ENCODE results near the gene NUDT4. TPM values are rescaled to one million over a fixed set of nuclear protein-coding genes. Genes with fewer than 3 reads are reported as not detected.
"Not testable (repeated sequence)": the region's sequence is repeated elsewhere in the genome, so short reads cannot be mapped to it uniquely, and the experiment has no call there.

Gene NUDT4
- total RNA-seq, 1 experiment from 2014 or later = 21.0 TPM

GRCh38 chr12:93381161-93381975, 3.6 kb downstream of the NUDT4 start:
- H3K27me3 ChIP-seq (ENCODE audit: low read length) = no peaks in the 10 kb centered on the region
- no peak overlapping the region for H3K4me2 ChIP-seq (ENCODE audit: low read depth, low read length, poor library complexity, severe bottlenecking)
- no peaks in the 10 kb centered on the region for H3K9me3 ChIP-seq (ENCODE audit: low read length)
- peaks cover 19% of the 10 kb centered on the region for H4K20me1 ChIP-seq (ENCODE audit: insufficient read depth, low read depth, low read length)
- DNase-seq = no peak
- no peak overlapping the region for H3K4me3 ChIP-seq (ENCODE audit: low read length)
- peaks cover 25% of the 10 kb centered on the region for H3K4me1 ChIP-seq (ENCODE audit: low read length)
- H3K27ac ChIP-seq (ENCODE audit: low read length) = no peak overlapping the region
- H2AFZ ChIP-seq (ENCODE audit: low read length) = no peak overlapping the region
- H3K9me2 ChIP-seq (replicated peaks; ENCODE audit: insufficient read depth, low read length) = no peaks in the 10 kb centered on the region
- H3K79me2 ChIP-seq (ENCODE audit: low read length) = peaks cover 9% of the 10 kb centered on the region; the same call in 1 of the 2 replicates
- H3K36me3 ChIP-seq (ENCODE audit: insufficient read depth, low read length) = no peaks in the 10 kb centered on the region
- no peak overlapping the region for H3K9ac ChIP-seq (ENCODE audit: low read length)

- not testable (repeated sequence) for H3K4me2 ChIP-seq (ENCODE audit: low read depth, low read length, poor library complexity, severe bottlenecking); H3K9ac ChIP-seq (ENCODE audit: low read length); H3K36me3 ChIP-seq (ENCODE audit: insufficient read depth, low read length); H3K9me3 ChIP-seq (ENCODE audit: low read length); H3K4me3 ChIP-seq (ENCODE audit: low read length); DNase-seq; H3K27me3 ChIP-seq (ENCODE audit: low read length); H3K27ac ChIP-seq (ENCODE audit: low read length); H2AFZ ChIP-seq (ENCODE audit: low read length); H3K9me2 ChIP-seq (replicated peaks; ENCODE audit: insufficient read depth, low read length); H3K79me2 ChIP-seq (ENCODE audit: low read length)
- peaks cover 20% of the 10 kb centered on the region for H4K20me1 ChIP-seq (ENCODE audit: insufficient read depth, low read depth, low read length)
- peaks cover 25% of the 10 kb centered on the region for H3K4me1 ChIP-seq (ENCODE audit: low read length)
These were observed 4.3 kb downstream of the NUDT4 start for GRCh38 chr12:93381976-93382437.

DNA sequence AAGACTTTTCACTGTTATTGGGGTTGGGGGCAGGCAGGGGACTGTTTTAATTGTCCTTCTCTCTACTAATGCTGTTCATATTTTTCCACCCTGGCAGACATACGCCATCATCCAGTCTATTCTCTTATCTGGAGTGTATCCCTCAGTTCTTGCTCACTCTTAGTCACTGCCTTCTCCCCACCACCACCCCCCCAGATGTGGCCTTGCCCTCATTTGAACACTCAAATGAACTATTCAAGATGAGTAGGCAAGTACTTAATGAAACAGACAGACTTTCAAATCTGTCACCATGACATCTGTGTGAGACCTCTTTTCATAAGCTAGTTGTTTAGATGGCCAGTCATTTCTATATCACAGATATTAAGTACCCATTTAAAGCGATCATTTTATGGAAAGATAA, 10.1 kb downstream of the NUDT4 start:
- Histone ChIP-seq H3K9ac (ENCODE audit: low read length) (no peak overlapping the region), H3K27me3 (ENCODE audit: low read length) (no peaks in the 10 kb centered on the region), H3K9me3 (ENCODE audit: low read length) (no peaks in the 10 kb centered on the region), H3K4me1 (ENCODE audit: low read length) (peaks cover 5% of the 10 kb centered on the region), H3K4me3 (ENCODE audit: low read length) (no peak overlapping the region), H3K36me3 (ENCODE audit: insufficient read depth, low read length) (no peaks in the 10 kb centered on the region), H3K27ac (ENCODE audit: low read length) (no peak overlapping the region), H2AFZ (ENCODE audit: low read length) (no peak overlapping the region), H3K79me2 (ENCODE audit: low read length) (peaks cover 5% of the 10 kb centered on the region; the same call in 1 of the 2 replicates), H3K9me2 (replicated peaks; ENCODE audit: insufficient read depth, low read length) (no peaks in the 10 kb centered on the region), H3K4me2 (ENCODE audit: low read depth, low read length, poor library complexity, severe bottlenecking) (no peak overlapping the region), H4K20me1 (ENCODE audit: insufficient read depth, low read depth, low read length) (peaks cover 29% of the 10 kb centered on the region)
- no peak for DNase-seq

GRCh38 chr12:93390031-93390430, 12.3 kb downstream of the NUDT4 start:
- peaks cover 14% of the 10 kb centered on the region for H3K4me1 ChIP-seq (ENCODE audit: low read length)

GRCh38 chr12:93390549-93391297, 13.0 kb downstream of the NUDT4 start:
- peaks cover 4% of the 10 kb centered on the region for H3K79me2 ChIP-seq (ENCODE audit: low read length)
- no peak overlapping the region for H2AFZ ChIP-seq (ENCODE audit: low read length)
- H3K9me3 ChIP-seq (ENCODE audit: low read length) = no peaks in the 10 kb centered on the region
- H3K36me3 ChIP-seq (ENCODE audit: insufficient read depth, low read length) = no peaks in the 10 kb centered on the region
- no peaks in the 10 kb centered on the region for H3K9me2 ChIP-seq (replicated peaks; ENCODE audit: insufficient read depth, low read length)
- H3K27me3 ChIP-seq (ENCODE audit: low read length) = no peaks in the 10 kb centered on the region
- DNase-seq = no peak
- H3K4me2 ChIP-seq (ENCODE audit: low read depth, low read length, poor library complexity, severe bottlenecking) = no peak overlapping the region
- no peak overlapping the region for H3K27ac ChIP-seq (ENCODE audit: low read length)
- H3K9ac ChIP-seq (ENCODE audit: low read length) = no peak overlapping the region
- peaks cover 20% of the 10 kb centered on the region; the same call in 1 of the 2 replicates for H4K20me1 ChIP-seq (ENCODE audit: insufficient read depth, low read depth, low read length)
- H3K4me3 ChIP-seq (ENCODE audit: low read length) = no peak overlapping the region
- peaks cover 14% of the 10 kb centered on the region for H3K4me1 ChIP-seq (ENCODE audit: low read length)

More at GRCh38 chr12:93390031-93390430, 12.3 kb downstream of the NUDT4 start:
- Histone ChIP-seq H3K9me3 (ENCODE audit: low read length) (no peaks in the 10 kb centered on the region), H3K4me2 (ENCODE audit: low read depth, low read length, poor library complexity, severe bottlenecking) (no peak overlapping the region), H3K9ac (ENCODE audit: low read length) (no peak overlapping the region), H3K79me2 (ENCODE audit: low read length) (peaks cover 8% of the 10 kb centered on the region), H3K9me2 (replicated peaks; ENCODE audit: insufficient read depth, low read length) (no peaks in the 10 kb centered on the region), H3K36me3 (ENCODE audit: insufficient read depth, low read length) (no peaks in the 10 kb centered on the region), H4K20me1 (ENCODE audit: insufficient read depth, low read depth, low read length) (peaks cover 26% of the 10 kb centered on the region), H3K27me3 (ENCODE audit: low read length) (no peaks in the 10 kb centered on the region), H3K4me3 (ENCODE audit: low read length) (no peak overlapping the region), H2AFZ (ENCODE audit: low read length) (no peak overlapping the region), H3K27ac (ENCODE audit: low read length) (no peak overlapping the region)
- no peak for DNase-seq

GRCh38 chr12:93393425-93393824, 15.7 kb downstream of the NUDT4 start:
- H2AFZ ChIP-seq (ENCODE audit: low read length) = no peak overlapping the region
- peaks cover 4% of the 10 kb centered on the region for H3K79me2 ChIP-seq (ENCODE audit: low read length)
- H3K27ac ChIP-seq (ENCODE audit: low read length) = peak overlapping the region; percentile 61
- peak overlapping the region; percentile 59 for H3K4me2 ChIP-seq (ENCODE audit: low read depth, low read length, poor library complexity, severe bottlenecking)
- no peaks in the 10 kb centered on the region for H3K9me2 ChIP-seq (replicated peaks; ENCODE audit: insufficient read depth, low read length)
- H3K36me3 ChIP-seq (ENCODE audit: insufficient read depth, low read length) = no peaks in the 10 kb centered on the region
- no peaks in the 10 kb centered on the region for H3K9me3 ChIP-seq (ENCODE audit: low read length)
- no peaks in the 10 kb centered on the region for H3K27me3 ChIP-seq (ENCODE audit: low read length)
- DNase-seq = peak; percentile 55
- H4K20me1 ChIP-seq (ENCODE audit: insufficient read depth, low read depth, low read length) = peaks cover 11% of the 10 kb centered on the region; the same call in 1 of the 2 replicates
- no peak overlapping the region for H3K4me3 ChIP-seq (ENCODE audit: low read length)
- peak overlapping the region; percentile 37 for H3K9ac ChIP-seq (ENCODE audit: low read length)
- H3K4me1 ChIP-seq (ENCODE audit: low read length) = peaks cover 14% of the 10 kb centered on the region

- H3K27ac ChIP-seq (ENCODE audit: low read length) = no peak overlapping the region
- no peak overlapping the region for H3K4me2 ChIP-seq (ENCODE audit: low read depth, low read length, poor library complexity, severe bottlenecking)
- H3K4me1 ChIP-seq (ENCODE audit: low read length) = peaks cover 15% of the 10 kb centered on the region
- no peaks in the 10 kb centered on the region for H3K36me3 ChIP-seq (ENCODE audit: insufficient read depth, low read length)
- no peaks in the 10 kb centered on the region for H4K20me1 ChIP-seq (ENCODE audit: insufficient read depth, low read depth, low read length)
- H3K79me2 ChIP-seq (ENCODE audit: low read length) = peaks cover 4% of the 10 kb centered on the region
- H3K9me3 ChIP-seq (ENCODE audit: low read length) = no peaks in the 10 kb centered on the region
- H2AFZ ChIP-seq (ENCODE audit: low read length) = no peak overlapping the region
- no peak overlapping the region for H3K4me3 ChIP-seq (ENCODE audit: low read length)
- no peak for DNase-seq
- no peak overlapping the region for H3K9ac ChIP-seq (ENCODE audit: low read length)
- no peaks in the 10 kb centered on the region for H3K27me3 ChIP-seq (ENCODE audit: low read length)
- no peaks in the 10 kb centered on the region for H3K9me2 ChIP-seq (replicated peaks; ENCODE audit: insufficient read depth, low read length)
These were observed 19.7 kb downstream of the NUDT4 start for GRCh38 chr12:93397412-93397811.

DNA sequence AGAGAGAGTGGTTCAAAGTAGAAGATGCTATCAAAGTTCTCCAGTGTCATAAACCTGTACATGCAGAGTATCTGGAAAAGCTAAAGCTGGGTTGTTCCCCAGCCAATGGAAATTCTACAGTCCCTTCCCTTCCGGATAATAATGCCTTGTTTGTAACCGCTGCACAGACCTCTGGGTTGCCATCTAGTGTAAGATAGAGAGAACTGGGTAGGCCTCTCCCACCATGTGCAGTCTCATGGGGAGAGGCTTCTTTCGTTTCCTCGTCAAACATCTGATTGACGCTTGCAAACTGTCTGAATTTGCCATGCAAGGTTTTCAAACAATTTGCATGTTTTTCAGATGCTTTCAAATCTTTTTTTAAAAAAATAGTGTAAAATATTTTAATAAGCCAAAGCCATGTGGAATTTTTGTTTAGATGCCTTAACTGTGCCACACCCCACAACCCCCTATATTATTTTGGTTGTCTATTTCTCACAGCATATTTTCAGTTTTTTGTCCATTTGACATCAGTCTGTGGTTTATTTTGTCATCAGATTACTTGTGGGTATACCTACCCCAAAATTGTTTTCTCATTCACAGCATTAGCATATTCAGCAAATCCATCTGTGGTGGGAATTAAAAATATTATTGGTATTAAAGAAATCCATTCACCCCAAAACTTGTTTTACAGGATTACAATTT, 21.6 kb downstream of the NUDT4 start:
- not testable (repeated sequence) for H3K4me3 ChIP-seq (ENCODE audit: low read length); DNase-seq; H3K79me2 ChIP-seq (ENCODE audit: low read length); H2AFZ ChIP-seq (ENCODE audit: low read length); H3K27me3 ChIP-seq (ENCODE audit: low read length); H4K20me1 ChIP-seq (ENCODE audit: insufficient read depth, low read depth, low read length); H3K36me3 ChIP-seq (ENCODE audit: insufficient read depth, low read length); H3K9ac ChIP-seq (ENCODE audit: low read length); H3K4me1 ChIP-seq (ENCODE audit: low read length); H3K4me2 ChIP-seq (ENCODE audit: low read depth, low read length, poor library complexity, severe bottlenecking); H3K9me2 ChIP-seq (replicated peaks; ENCODE audit: insufficient read depth, low read length); H3K9me3 ChIP-seq (ENCODE audit: low read length)
- H3K27ac ChIP-seq (ENCODE audit: low read length) = peak overlapping the region; percentile 39; the same call in 1 of the 2 replicates
